Stimulated activated CD4-positive, alpha-beta T cell treated with anti-CD3 and anti-CD28 coated beads, Interleukin-4, amount 100 ng/mL, for 24 hours (primary cell): Measurements from ENCODE around the gene WDFY4.

Experiments
- DNase-seq: peaks from one replicate; pipeline ENCODE4 v3.0.0-alpha.2; 2020

Gene WDFY4

GRCh38 chr10:48773580-48773979, 88.9 kb downstream of the WDFY4 start:
- no peak for DNase-seq

- no peak for DNase-seq
These were observed 89.9 kb downstream of the WDFY4 start for GRCh38 chr10:48774416-48775205.

- DNase-seq = no peak
These were observed 90.5 kb downstream of the WDFY4 start for GRCh38 chr10:48775206-48775517.

GRCh38 chr10:48776005-48776522, 91.4 kb downstream of the WDFY4 start:
- DNase-seq = no peak

GRCh38 chr10:48776528-48776927, 91.9 kb downstream of the WDFY4 start:
- no peak for DNase-seq

- DNase-seq = no peak
These were observed 92.4 kb downstream of the WDFY4 start for GRCh38 chr10:48777110-48777509.

GRCh38 chr10:48778193-48778857, 93.7 kb downstream of the WDFY4 start:
- no peak for DNase-seq

GRCh38 chr10:48779077-48779476, 94.4 kb downstream of the WDFY4 start:
- DNase-seq = no peak

GRCh38 chr10:48779546-48780152, 95.0 kb downstream of the WDFY4 start:
- DNase-seq = no peak

GRCh38 chr10:48780341-48780740, 95.7 kb downstream of the WDFY4 start:
- no peak for DNase-seq

GRCh38 chr10:48782386-48782785, 97.7 kb downstream of the WDFY4 start:
- no peak for DNase-seq

- no peak for DNase-seq
These were observed 99.4 kb downstream of the WDFY4 start for GRCh38 chr10:48784031-48784430.

- DNase-seq = no peak
These were observed 101.1 kb downstream of the WDFY4 start for GRCh38 chr10:48785796-48786195.

GRCh38 chr10:48786606-48787282, 102.1 kb downstream of the WDFY4 start:
- no peak for DNase-seq

GRCh38 chr10:48788554-48788953, 103.9 kb downstream of the WDFY4 start:
- DNase-seq = no peak

GRCh38 chr10:48789486-48790456, 105.1 kb downstream of the WDFY4 start:
- no peak for DNase-seq

GRCh38 chr10:48790457-48791044, 105.9 kb downstream of the WDFY4 start:
- DNase-seq = no peak

GRCh38 chr10:48791267-48791928, 106.7 kb downstream of the WDFY4 start:
- DNase-seq = no peak

GRCh38 chr10:48792121-48792520, 107.4 kb downstream of the WDFY4 start:
- DNase-seq = no peak

GRCh38 chr10:48792687-48793096, 108.0 kb downstream of the WDFY4 start:
- no peak for DNase-seq

GRCh38 chr10:48794074-48794473, 109.4 kb downstream of the WDFY4 start:
- DNase-seq = no peak
